Endothelial cell (in vitro differentiated cells): ENCODE data around the gene UBN2. TPM values are rescaled to one million over a fixed set of nuclear protein-coding genes. Genes with fewer than 3 reads are reported as not detected.
A peak's percentile ranks its signal among the peaks of the same experiment; 100 is the strongest.

Source experiments
- DNase-seq: peaks from one replicate; pipeline ENCODE4 v3.0.0; 2021; ENCODE audit warnings: low spot score
- H3K27ac Mint-ChIP-seq: one replicate; pipeline ENCODE4 v1.8.0; 2021; ENCODE audit warnings: mixed read lengths, inconsistent platforms; ENCODE audit not compliant: unreplicated experiment
- H3K27me3 Mint-ChIP-seq: one replicate; pipeline ENCODE4 v1.8.0; 2021; ENCODE audit warnings: mild to moderate bottlenecking, moderate library complexity, mixed read lengths, inconsistent platforms; ENCODE audit not compliant: unreplicated experiment
- H3K36me3 Mint-ChIP-seq: one replicate; pipeline ENCODE4 v1.8.0; 2021; ENCODE audit warnings: mild to moderate bottlenecking, low read depth, mixed read lengths, inconsistent platforms; ENCODE audit not compliant: unreplicated experiment
- H3K4me1 Mint-ChIP-seq: one replicate; pipeline ENCODE4 v1.8.0; 2021; ENCODE audit warnings: mild to moderate bottlenecking, mixed read lengths, inconsistent platforms; ENCODE audit not compliant: unreplicated experiment
- H3K4me3 Mint-ChIP-seq: one replicate; pipeline ENCODE4 v1.8.0; 2021; ENCODE audit warnings: mild to moderate bottlenecking, mixed read lengths, inconsistent platforms; ENCODE audit not compliant: unreplicated experiment
- H3K9me3 Mint-ChIP-seq: one replicate; pipeline ENCODE4 v1.8.0; 2021; ENCODE audit warnings: mixed read lengths, inconsistent platforms; ENCODE audit not compliant: unreplicated experiment
- CTCF ChIP-seq: fragments of 200-600 bp; sonication (generic); IDR thresholded peaks from one replicate; pipeline ENCODE4 v1.5.0; 2021; ENCODE audit warnings: antibody characterized with exemption; ENCODE audit not compliant: unreplicated experiment
- total RNA-seq: library from RNA; stranded (reverse); fragmentation: NEBNext Ultra II Directional; extraction: Animal tissue kit (Norgen Biotek cat#: 25700); gene quantifications from one replicate; pipeline ENCODE4 v1.2.1, GENCODE V29; 2021; ENCODE audit not compliant: unreplicated experiment

The UBN2 gene
- total RNA-seq, 1 donor from 2014 or later: 22.2 TPM

- TF ChIP-seq CTCF: no peak
- no peaks in the 10 kb centered on the region for H3K4me1 Mint-ChIP-seq
- no peaks in the 10 kb centered on the region for H3K27me3 Mint-ChIP-seq
- no peak overlapping the region for H3K4me3 Mint-ChIP-seq
- no peak for DNase-seq
- H3K36me3 Mint-ChIP-seq: peaks cover 14% of the 10 kb centered on the region
- no peaks in the 10 kb centered on the region for H3K9me3 Mint-ChIP-seq
- no peak overlapping the region for H3K27ac Mint-ChIP-seq
These were observed 40.9 kb downstream of the UBN2 start for GRCh38 chr7:139271718-139272628.

GRCh38 chr7:139284252-139284896 lies 53.3 kb downstream of the UBN2 start:
- Mint-ChIP-seq H3K27ac (no peak overlapping the region), H3K27me3 (peaks cover 3% of the 10 kb centered on the region), H3K9me3 (no peaks in the 10 kb centered on the region), H3K4me3 (peak overlapping the region; percentile 10), H3K36me3 (peaks cover 26% of the 10 kb centered on the region), H3K4me1 (peaks cover 8% of the 10 kb centered on the region)
- TF ChIP-seq CTCF: no peak
- DNase-seq: no peak

- no peak for DNase-seq
- H3K4me3 Mint-ChIP-seq: no peak overlapping the region
- H3K4me1 Mint-ChIP-seq: peaks cover 8% of the 10 kb centered on the region
- H3K27ac Mint-ChIP-seq: peak overlapping the region; percentile 14
- H3K27me3 Mint-ChIP-seq: peaks cover 3% of the 10 kb centered on the region
- no peaks in the 10 kb centered on the region for H3K9me3 Mint-ChIP-seq
- no peak for TF ChIP-seq CTCF
- peaks cover 26% of the 10 kb centered on the region for H3K36me3 Mint-ChIP-seq
These were observed 55.1 kb downstream of the UBN2 start for GRCh38 chr7:139286144-139286543.

- DNase-seq: no peak
- Mint-ChIP-seq H3K4me1 (peaks cover 2% of the 10 kb centered on the region), H3K27ac (no peak overlapping the region), H3K36me3 (peaks cover 25% of the 10 kb centered on the region), H3K9me3 (no peaks in the 10 kb centered on the region), H3K27me3 (no peaks in the 10 kb centered on the region), H3K4me3 (no peak overlapping the region)
- TF ChIP-seq CTCF: no peak
These were observed 61.8 kb downstream of the UBN2 start for GRCh38 chr7:139292821-139293220.

- Mint-ChIP-seq H3K4me3 (no peak overlapping the region), H3K36me3 (peaks cover 19% of the 10 kb centered on the region), H3K27ac (no peak overlapping the region), H3K27me3 (no peaks in the 10 kb centered on the region), H3K9me3 (no peaks in the 10 kb centered on the region), H3K4me1 (peaks cover 3% of the 10 kb centered on the region)
- DNase-seq: no peak
- TF ChIP-seq CTCF: no peak
These were observed 62.5 kb downstream of the UBN2 start for GRCh38 chr7:139293534-139293933.
